Keratinocyte (primary cell): Measurements from ENCODE around the gene STAM2.

Source experiments
- EZH2 ChIP-seq: IDR thresholded peaks from one replicate; pipeline ENCODE4 v1.6.1; 2012; ENCODE audit warnings: inconsistent platforms, mild to moderate bottlenecking, low read length, moderate library complexity
- TF ChIP-seq, protein P1 (sequence below), 3 experiments: IDR thresholded peaks in 1 of 3; conservative IDR thresholded peaks in 1 of 3; optimal IDR thresholded peaks in 1 of 3; 2 replicates in 2 of 3; 3 replicates in 1 of 3; pipeline versions ENCODE3 to v1.5.1; 2011; ENCODE audit warnings: low read length in 3 of 3, mild to moderate bottlenecking in 3 of 3, moderate library complexity in 2 of 3, control low read depth in 1 of 3, inconsistent platforms in 1 of 3; ENCODE audit not compliant: insufficient read depth in 2 of 3; ENCODE audit errors: extremely low read depth in 1 of 3

GRCh38 chr2:152198499-152198898 is 22.9 kb upstream of the STAM2 start:
- TF ChIP-seq, protein P1, sequence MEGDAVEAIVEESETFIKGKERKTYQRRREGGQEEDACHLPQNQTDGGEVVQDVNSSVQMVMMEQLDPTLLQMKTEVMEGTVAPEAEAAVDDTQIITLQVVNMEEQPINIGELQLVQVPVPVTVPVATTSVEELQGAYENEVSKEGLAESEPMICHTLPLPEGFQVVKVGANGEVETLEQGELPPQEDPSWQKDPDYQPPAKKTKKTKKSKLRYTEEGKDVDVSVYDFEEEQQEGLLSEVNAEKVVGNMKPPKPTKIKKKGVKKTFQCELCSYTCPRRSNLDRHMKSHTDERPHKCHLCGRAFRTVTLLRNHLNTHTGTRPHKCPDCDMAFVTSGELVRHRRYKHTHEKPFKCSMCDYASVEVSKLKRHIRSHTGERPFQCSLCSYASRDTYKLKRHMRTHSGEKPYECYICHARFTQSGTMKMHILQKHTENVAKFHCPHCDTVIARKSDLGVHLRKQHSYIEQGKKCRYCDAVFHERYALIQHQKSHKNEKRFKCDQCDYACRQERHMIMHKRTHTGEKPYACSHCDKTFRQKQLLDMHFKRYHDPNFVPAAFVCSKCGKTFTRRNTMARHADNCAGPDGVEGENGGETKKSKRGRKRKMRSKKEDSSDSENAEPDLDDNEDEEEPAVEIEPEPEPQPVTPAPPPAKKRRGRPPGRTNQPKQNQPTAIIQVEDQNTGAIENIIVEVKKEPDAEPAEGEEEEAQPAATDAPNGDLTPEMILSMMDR (optimal IDR thresholded peaks at IDR 0.05 in 1 of 3, IDR thresholded peaks at IDR 0.05 in 1 of 3, conservative IDR thresholded peaks at IDR 0.05 in 1 of 3; ENCODE audit: extremely low read depth in 1 of 3, insufficient read depth in 2 of 3, low read length in 3 of 3), result no peak
- TF ChIP-seq EZH2, result no peak
